ENCODE measurements around the gene FAM174B.

FAM174B gene

GRCh38 chr15:92674347-92674746 lies 18.8 kb upstream of the FAM174B start:
- Histone ChIP-seq H3K4me1 (ENCODE audit: control insufficient read depth, insufficient read depth, low read length) (no peaks in the 10 kb centered on the region), H3K36me3 (ENCODE audit: control insufficient read depth, insufficient read depth, low read length) (no peaks in the 10 kb centered on the region), H3K9me3 (ENCODE audit: control insufficient read depth, low read length) (no peaks in the 10 kb centered on the region)

DNA sequence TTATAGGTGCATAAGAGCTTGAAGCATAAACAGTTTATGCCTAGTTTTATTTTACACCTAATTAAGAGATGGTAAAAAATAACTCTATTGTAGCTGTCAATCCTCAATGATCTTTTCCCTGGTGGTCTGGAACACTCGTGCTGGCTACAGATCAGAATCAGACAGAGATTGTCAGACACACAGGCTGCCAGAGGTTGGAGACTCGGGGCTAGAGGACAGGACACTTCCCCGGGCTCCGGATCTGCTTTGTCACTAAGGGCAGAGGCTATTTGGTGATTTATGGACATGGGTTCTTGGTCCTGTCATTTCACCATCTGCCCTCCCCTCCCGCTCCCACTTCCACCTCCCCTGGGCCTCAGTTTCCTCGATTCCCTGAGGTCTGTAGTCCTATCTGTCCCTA lies 16.5 kb upstream of the FAM174B start:
- no peaks in the 10 kb centered on the region for H3K36me3 ChIP-seq (ENCODE audit: control insufficient read depth, insufficient read depth, low read length)
- peaks cover 6% of the 10 kb centered on the region for H3K4me1 ChIP-seq (ENCODE audit: control insufficient read depth, insufficient read depth, low read length)
- no peak overlapping the region for H3K9ac ChIP-seq (ENCODE audit: low read length)
- no peaks in the 10 kb centered on the region for H3K27me3 ChIP-seq (ENCODE audit: control insufficient read depth, insufficient read depth, low read length)
- no peak overlapping the region for H3K4me3 ChIP-seq (ENCODE audit: low read length)
- H3K9me3 ChIP-seq (ENCODE audit: control insufficient read depth, low read length), result no peaks in the 10 kb centered on the region

More at GRCh38 chr15:92674347-92674746, 18.8 kb upstream of the FAM174B start:
- Histone ChIP-seq H3K4me3 (ENCODE audit: low read length) (no peak overlapping the region), H3K9ac (ENCODE audit: low read length) (no peak overlapping the region), H3K27me3 (ENCODE audit: control insufficient read depth, insufficient read depth, low read length) (no peaks in the 10 kb centered on the region)

DNA sequence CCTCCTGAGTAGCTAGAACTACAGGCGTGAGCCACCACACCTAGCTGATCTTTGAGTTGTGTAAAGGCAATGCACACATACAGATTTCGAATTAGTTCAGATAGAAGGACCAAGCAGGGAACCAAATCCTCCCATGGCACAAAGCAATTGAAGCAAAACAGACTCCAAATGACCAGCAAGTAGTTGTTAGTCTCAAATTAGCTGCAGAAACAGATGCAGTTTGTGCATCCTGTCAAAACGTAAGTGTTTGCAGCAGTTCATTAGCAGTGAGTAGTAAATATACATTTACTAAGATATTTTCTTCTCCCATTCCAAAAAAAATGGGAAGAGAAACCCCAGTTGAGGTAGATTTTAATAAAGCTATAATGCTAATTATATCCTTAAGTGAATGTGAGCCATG lies 15.8 kb upstream of the FAM174B start:
- Histone ChIP-seq H3K4me1 (ENCODE audit: control insufficient read depth, insufficient read depth, low read length) (peaks cover 9% of the 10 kb centered on the region), H3K4me3 (ENCODE audit: low read length) (no peak overlapping the region), H3K9ac (ENCODE audit: low read length) (no peak overlapping the region), H3K9me3 (ENCODE audit: control insufficient read depth, low read length) (no peaks in the 10 kb centered on the region), H3K27me3 (ENCODE audit: control insufficient read depth, insufficient read depth, low read length) (no peaks in the 10 kb centered on the region), H3K36me3 (ENCODE audit: control insufficient read depth, insufficient read depth, low read length) (no peaks in the 10 kb centered on the region)

GRCh38 chr15:92670621-92671020 lies 15.0 kb upstream of the FAM174B start:
- no peaks in the 10 kb centered on the region for H3K27me3 ChIP-seq (ENCODE audit: control insufficient read depth, insufficient read depth, low read length)
- no peak overlapping the region for H3K4me3 ChIP-seq (ENCODE audit: low read length)
- H3K4me1 ChIP-seq (ENCODE audit: control insufficient read depth, insufficient read depth, low read length), result peaks cover 9% of the 10 kb centered on the region
- no peaks in the 10 kb centered on the region for H3K36me3 ChIP-seq (ENCODE audit: control insufficient read depth, insufficient read depth, low read length)
- H3K9me3 ChIP-seq (ENCODE audit: control insufficient read depth, low read length), result no peaks in the 10 kb centered on the region
- H3K9ac ChIP-seq (ENCODE audit: low read length), result no peak overlapping the region

DNA sequence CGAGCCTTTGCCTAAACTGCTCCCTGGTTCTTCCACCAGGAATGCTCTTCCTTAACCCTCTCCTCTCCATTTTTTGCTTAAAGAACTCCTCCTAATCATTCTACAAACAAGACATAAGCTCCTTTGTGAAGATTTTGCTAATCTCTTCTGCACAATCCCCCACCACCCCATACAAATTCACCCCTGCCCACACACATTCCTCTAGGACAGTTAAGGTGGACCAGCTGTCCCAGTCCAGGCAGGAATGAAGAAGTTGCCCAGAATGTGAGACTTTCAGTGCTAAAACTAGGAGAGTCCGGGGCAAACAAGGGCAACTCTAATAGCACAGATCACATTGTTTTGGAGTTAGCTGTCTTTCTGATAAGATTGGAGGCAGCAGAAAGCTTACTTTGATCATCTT lies 13.9 kb upstream of the FAM174B start:
- no peaks in the 10 kb centered on the region for H3K36me3 ChIP-seq (ENCODE audit: control insufficient read depth, insufficient read depth, low read length)
- no peak overlapping the region for H3K9ac ChIP-seq (ENCODE audit: low read length)
- no peak overlapping the region for H3K4me3 ChIP-seq (ENCODE audit: low read length)
- no peaks in the 10 kb centered on the region for H3K9me3 ChIP-seq (ENCODE audit: control insufficient read depth, low read length)
- no peaks in the 10 kb centered on the region for H3K27me3 ChIP-seq (ENCODE audit: control insufficient read depth, insufficient read depth, low read length)
- H3K4me1 ChIP-seq (ENCODE audit: control insufficient read depth, insufficient read depth, low read length), result peaks cover 9% of the 10 kb centered on the region

GRCh38 chr15:92668620-92669019 lies 13.0 kb upstream of the FAM174B start:
- Histone ChIP-seq H3K9me3 (ENCODE audit: control insufficient read depth, low read length) (no peaks in the 10 kb centered on the region), H3K4me3 (ENCODE audit: low read length) (no peak overlapping the region), H3K4me1 (ENCODE audit: control insufficient read depth, insufficient read depth, low read length) (peaks cover 9% of the 10 kb centered on the region), H3K27me3 (ENCODE audit: control insufficient read depth, insufficient read depth, low read length) (no peaks in the 10 kb centered on the region), H3K9ac (ENCODE audit: low read length) (no peak overlapping the region), H3K36me3 (ENCODE audit: control insufficient read depth, insufficient read depth, low read length) (no peaks in the 10 kb centered on the region)

DNA sequence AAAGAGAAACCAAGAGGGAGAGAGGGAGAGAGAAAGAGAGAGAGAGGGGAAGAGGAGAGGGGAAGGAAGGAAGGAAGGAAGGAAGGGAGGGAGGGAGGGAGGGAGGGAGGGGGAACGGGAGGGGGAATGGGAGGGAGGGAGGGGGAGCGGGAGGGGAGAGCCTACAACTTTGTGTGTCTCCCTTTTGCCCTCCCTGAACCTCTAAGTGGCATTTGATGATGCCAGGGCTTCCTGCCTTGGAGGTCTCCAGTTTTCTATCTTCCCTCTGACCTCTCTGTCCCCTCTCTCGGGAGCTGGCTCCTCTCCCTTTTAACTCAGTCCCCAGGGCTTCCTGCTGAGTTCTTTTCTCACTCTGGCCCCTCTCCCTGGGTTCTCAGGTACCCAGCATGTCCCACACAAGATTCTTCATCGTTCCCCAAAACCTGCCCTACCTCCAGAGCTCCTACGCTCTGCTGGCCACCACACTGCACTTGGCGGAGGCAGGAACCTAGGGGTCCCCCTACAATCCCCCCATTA lies 12.5 kb upstream of the FAM174B start:
- Histone ChIP-seq H3K9me3 (ENCODE audit: control insufficient read depth, low read length) (no peaks in the 10 kb centered on the region), H3K4me3 (ENCODE audit: low read length) (no peak overlapping the region), H3K4me1 (ENCODE audit: control insufficient read depth, insufficient read depth, low read length) (peaks cover 9% of the 10 kb centered on the region), H3K9ac (ENCODE audit: low read length) (no peak overlapping the region), H3K27me3 (ENCODE audit: control insufficient read depth, insufficient read depth, low read length) (no peaks in the 10 kb centered on the region), H3K36me3 (ENCODE audit: control insufficient read depth, insufficient read depth, low read length) (no peaks in the 10 kb centered on the region)

DNA sequence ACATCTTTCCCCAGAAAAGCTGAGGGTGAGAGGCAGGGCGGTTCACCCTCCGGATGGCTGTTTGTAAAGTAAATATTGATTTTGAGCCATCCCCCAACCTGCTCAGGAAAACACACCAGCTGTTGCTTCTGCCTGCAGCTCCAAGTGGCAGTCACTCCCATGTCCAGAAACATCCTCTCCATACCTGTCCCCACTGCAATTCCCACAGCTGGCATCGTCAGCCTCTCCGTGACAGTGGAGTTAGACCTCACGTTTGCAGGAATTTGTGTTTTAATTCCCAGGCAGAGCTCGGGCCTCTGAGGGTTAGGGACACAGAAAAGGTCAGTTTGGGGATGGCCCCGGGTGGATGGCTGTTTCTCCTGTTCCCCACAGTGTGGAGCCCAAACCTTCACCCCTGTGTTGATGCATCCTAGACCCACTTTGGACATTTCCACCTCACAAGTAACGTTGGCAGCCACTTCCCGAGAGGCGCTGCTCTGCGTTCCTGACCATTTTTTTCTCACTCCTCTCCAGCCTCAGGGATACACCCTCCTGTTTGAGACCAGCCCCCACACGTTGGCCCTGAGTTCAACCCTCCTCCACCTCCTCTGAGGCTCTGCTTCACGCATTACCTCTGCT lies 11.8 kb upstream of the FAM174B start:
- Histone ChIP-seq H3K27me3 (ENCODE audit: control insufficient read depth, insufficient read depth, low read length) (no peaks in the 10 kb centered on the region), H3K9me3 (ENCODE audit: control insufficient read depth, low read length) (no peaks in the 10 kb centered on the region), H3K9ac (ENCODE audit: low read length) (no peak overlapping the region), H3K4me1 (ENCODE audit: control insufficient read depth, insufficient read depth, low read length) (peaks cover 9% of the 10 kb centered on the region), H3K4me3 (ENCODE audit: low read length) (no peak overlapping the region), H3K36me3 (ENCODE audit: control insufficient read depth, insufficient read depth, low read length) (no peaks in the 10 kb centered on the region)

GRCh38 chr15:92666780-92667179 lies 11.2 kb upstream of the FAM174B start:
- Histone ChIP-seq H3K9ac (ENCODE audit: low read length) (no peak overlapping the region), H3K4me3 (ENCODE audit: low read length) (no peak overlapping the region)

GRCh38 chr15:92665100-92665555 lies 9.6 kb upstream of the FAM174B start:
- Histone ChIP-seq H3K27me3 (ENCODE audit: control insufficient read depth, insufficient read depth, low read length) (no peaks in the 10 kb centered on the region), H3K9ac (ENCODE audit: low read length) (no peak overlapping the region), H3K4me3 (ENCODE audit: low read length) (no peak overlapping the region), H3K36me3 (ENCODE audit: control insufficient read depth, insufficient read depth, low read length) (no peaks in the 10 kb centered on the region), H3K4me1 (ENCODE audit: control insufficient read depth, insufficient read depth, low read length) (peaks cover 9% of the 10 kb centered on the region), H3K9me3 (ENCODE audit: control insufficient read depth, low read length) (no peaks in the 10 kb centered on the region)

More at GRCh38 chr15:92666780-92667179, 11.2 kb upstream of the FAM174B start:
- no peaks in the 10 kb centered on the region for H3K36me3 ChIP-seq (ENCODE audit: control insufficient read depth, insufficient read depth, low read length)
- H3K4me1 ChIP-seq (ENCODE audit: control insufficient read depth, insufficient read depth, low read length), result peaks cover 9% of the 10 kb centered on the region
- no peaks in the 10 kb centered on the region for H3K9me3 ChIP-seq (ENCODE audit: control insufficient read depth, low read length)
- H3K27me3 ChIP-seq (ENCODE audit: control insufficient read depth, insufficient read depth, low read length), result no peaks in the 10 kb centered on the region

DNA sequence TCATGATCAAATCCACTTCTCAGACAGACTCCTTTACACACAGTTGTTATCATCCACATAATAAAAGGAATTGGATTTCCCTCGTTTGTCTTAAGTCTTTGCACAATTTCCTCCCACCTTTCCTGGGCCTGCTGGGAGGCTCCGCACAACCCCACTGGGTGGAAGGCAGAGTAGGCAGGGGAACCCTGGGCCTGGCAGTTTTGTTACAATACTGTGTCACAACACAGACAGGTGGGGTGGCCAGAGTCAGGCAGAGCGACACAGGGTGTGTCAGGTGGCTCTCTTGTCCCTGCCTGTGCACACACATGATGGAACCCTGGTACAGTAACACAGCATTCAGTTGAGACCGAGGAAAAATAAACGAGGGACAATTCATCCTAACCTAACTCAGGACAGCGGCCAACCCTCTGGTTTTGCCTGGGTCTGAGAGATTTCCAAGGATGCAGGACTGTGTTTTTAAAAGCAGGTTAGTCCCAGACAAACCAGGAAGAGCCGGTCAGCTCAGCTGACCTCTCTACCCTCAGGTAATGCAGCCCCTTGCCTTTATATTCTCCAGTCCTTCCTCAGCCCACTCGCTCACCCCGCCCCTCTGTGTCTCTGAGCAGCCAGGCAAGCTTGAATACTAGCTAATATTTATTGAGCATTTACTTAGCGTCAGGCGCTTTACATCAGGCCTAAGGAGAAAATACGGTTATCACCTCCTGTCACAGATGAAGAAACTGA lies 8.8 kb upstream of the FAM174B start:
- no peak overlapping the region for H3K4me3 ChIP-seq (ENCODE audit: low read length)
- H3K4me1 ChIP-seq (ENCODE audit: control insufficient read depth, insufficient read depth, low read length), result peaks cover 9% of the 10 kb centered on the region
- H3K36me3 ChIP-seq (ENCODE audit: control insufficient read depth, insufficient read depth, low read length), result no peaks in the 10 kb centered on the region
- no peak overlapping the region for H3K9ac ChIP-seq (ENCODE audit: low read length)
- no peaks in the 10 kb centered on the region for H3K9me3 ChIP-seq (ENCODE audit: control insufficient read depth, low read length)
- H3K27me3 ChIP-seq (ENCODE audit: control insufficient read depth, insufficient read depth, low read length), result no peaks in the 10 kb centered on the region

DNA sequence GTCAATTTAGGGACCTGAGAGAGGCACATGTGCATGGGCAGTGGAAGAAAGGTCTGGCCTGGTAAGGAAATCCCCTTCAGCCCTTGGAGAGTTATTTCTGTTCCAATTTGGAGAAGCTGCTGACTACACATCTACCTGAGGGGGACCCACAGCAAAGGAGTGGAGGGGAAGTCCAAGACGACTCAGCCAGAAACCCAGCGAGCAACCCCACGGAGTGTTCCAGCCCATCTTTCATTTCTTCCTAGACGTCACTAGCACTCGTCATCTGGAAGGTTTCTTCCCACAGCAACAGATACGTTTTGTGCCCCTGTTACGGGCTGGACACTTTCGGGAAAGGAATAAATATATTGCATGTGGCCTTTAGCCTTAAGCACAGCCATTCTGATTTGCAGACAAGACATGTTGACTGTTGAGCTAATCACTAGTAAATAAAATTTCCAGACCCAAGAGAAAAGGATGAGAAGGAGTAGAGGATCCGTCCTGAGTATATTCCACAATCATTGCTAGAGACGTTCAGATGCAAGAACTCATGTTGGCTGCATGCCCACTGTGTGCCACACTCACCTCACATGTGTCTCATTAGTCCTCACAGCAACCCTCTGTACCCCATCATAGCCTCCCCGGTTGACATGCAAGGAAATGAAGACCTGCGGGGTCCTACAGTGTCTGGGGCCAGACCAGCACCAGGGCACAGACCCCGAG lies 7.8 kb upstream of the FAM174B start:
- no peaks in the 10 kb centered on the region for H3K27me3 ChIP-seq (ENCODE audit: control insufficient read depth, insufficient read depth, low read length)
- no peaks in the 10 kb centered on the region for H3K36me3 ChIP-seq (ENCODE audit: control insufficient read depth, insufficient read depth, low read length)
- no peak overlapping the region for H3K9ac ChIP-seq (ENCODE audit: low read length)
- no peaks in the 10 kb centered on the region for H3K9me3 ChIP-seq (ENCODE audit: control insufficient read depth, low read length)
- H3K4me1 ChIP-seq (ENCODE audit: control insufficient read depth, insufficient read depth, low read length), result peaks cover 9% of the 10 kb centered on the region
- no peak overlapping the region for H3K4me3 ChIP-seq (ENCODE audit: low read length)
